GM19372 (cell line): ENCODE measurements around the gene PRMT2.

Source experiments
- ATAC-seq: cut with Tn5 transposase; IDR thresholded peaks from one replicate; pipeline ENCODE4 v1.9.1; 2021; ENCODE audit warnings: mild to moderate bottlenecking, low read depth, moderate library complexity; ENCODE audit not compliant: unreplicated experiment

The PRMT2 gene

GRCh38 chr21:46639489-46640386 is 4.3 kb downstream of the PRMT2 start:
- ATAC-seq, result no peak

GRCh38 chr21:46641656-46642055 is 6.2 kb downstream of the PRMT2 start:
- ATAC-seq, result no peak

GRCh38 chr21:46643379-46644177 is 8.1 kb downstream of the PRMT2 start:
- ATAC-seq, result no peak

- no peak for ATAC-seq
Observed at GRCh38 chr21:46645840-46646239, 10.4 kb downstream of the PRMT2 start.

- no peak for ATAC-seq
Observed at GRCh38 chr21:46646541-46647154, 11.2 kb downstream of the PRMT2 start.

GRCh38 chr21:46648539-46648938 is 13.1 kb downstream of the PRMT2 start:
- no peak for ATAC-seq

GRCh38 chr21:46649356-46649755 is 13.9 kb downstream of the PRMT2 start:
- ATAC-seq, result no peak

- ATAC-seq, result no peak
Observed at GRCh38 chr21:46650476-46651098, 15.1 kb downstream of the PRMT2 start.

GRCh38 chr21:46651121-46651520 is 15.6 kb downstream of the PRMT2 start:
- ATAC-seq, result no peak

- ATAC-seq, result no peak
Observed at GRCh38 chr21:46655230-46655629, 19.8 kb downstream of the PRMT2 start.

- ATAC-seq, result no peak
Observed at GRCh38 chr21:46656820-46657219, 21.3 kb downstream of the PRMT2 start.

GRCh38 chr21:46660505-46660904 is 25.0 kb downstream of the PRMT2 start:
- ATAC-seq, result no peak

- ATAC-seq, result no peak
Observed at GRCh38 chr21:46661211-46661625, 25.7 kb downstream of the PRMT2 start.

- ATAC-seq, result no peak
Observed at GRCh38 chr21:46661642-46662366, 26.3 kb downstream of the PRMT2 start.

GRCh38 chr21:46662367-46662654 is 26.8 kb downstream of the PRMT2 start:
- ATAC-seq, result no peak

- no peak for ATAC-seq
Observed at GRCh38 chr21:46662765-46663500, 27.5 kb downstream of the PRMT2 start.

- ATAC-seq, result no peak
Observed at GRCh38 chr21:46663754-46664153, 28.3 kb downstream of the PRMT2 start.

GRCh38 chr21:46664316-46664995 is 29.0 kb downstream of the PRMT2 start:
- no peak for ATAC-seq

GRCh38 chr21:46665566-46665965 is 30.1 kb downstream of the PRMT2 start:
- ATAC-seq, result no peak
